GM12873 (cell line): Measurements from ENCODE around the gene ORAI3.

Source experiments
- TF ChIP-seq, protein P1 (sequence below): IDR thresholded peaks from 2 replicates; pipeline ENCODE4 v1.5.1; 2012; ENCODE audit warnings: low read depth, mild to moderate bottlenecking, moderate library complexity, low read length, control low read depth; ENCODE audit not compliant: insufficient read depth; ENCODE audit errors: missing control alignments

The ORAI3 gene

DNA sequence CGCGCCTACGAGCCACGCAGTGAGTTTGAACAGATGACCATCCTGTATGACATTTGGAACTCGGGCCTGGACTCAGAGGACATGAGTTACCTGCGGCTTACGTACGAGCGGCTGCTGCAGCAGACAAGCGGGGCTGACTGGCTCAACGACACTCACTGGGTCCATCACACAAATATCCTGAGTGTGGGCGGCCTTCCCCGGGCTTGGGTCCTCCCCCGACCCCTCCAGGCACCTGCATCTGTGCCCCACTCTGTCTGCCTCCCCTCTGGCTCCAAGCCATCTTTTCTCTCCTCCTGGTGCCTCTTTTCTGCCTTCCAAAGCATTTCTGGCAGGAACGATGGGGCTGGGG, 31.1 kb downstream of the ORAI3 start:
- TF ChIP-seq, protein P1, sequence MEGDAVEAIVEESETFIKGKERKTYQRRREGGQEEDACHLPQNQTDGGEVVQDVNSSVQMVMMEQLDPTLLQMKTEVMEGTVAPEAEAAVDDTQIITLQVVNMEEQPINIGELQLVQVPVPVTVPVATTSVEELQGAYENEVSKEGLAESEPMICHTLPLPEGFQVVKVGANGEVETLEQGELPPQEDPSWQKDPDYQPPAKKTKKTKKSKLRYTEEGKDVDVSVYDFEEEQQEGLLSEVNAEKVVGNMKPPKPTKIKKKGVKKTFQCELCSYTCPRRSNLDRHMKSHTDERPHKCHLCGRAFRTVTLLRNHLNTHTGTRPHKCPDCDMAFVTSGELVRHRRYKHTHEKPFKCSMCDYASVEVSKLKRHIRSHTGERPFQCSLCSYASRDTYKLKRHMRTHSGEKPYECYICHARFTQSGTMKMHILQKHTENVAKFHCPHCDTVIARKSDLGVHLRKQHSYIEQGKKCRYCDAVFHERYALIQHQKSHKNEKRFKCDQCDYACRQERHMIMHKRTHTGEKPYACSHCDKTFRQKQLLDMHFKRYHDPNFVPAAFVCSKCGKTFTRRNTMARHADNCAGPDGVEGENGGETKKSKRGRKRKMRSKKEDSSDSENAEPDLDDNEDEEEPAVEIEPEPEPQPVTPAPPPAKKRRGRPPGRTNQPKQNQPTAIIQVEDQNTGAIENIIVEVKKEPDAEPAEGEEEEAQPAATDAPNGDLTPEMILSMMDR = no peak

DNA sequence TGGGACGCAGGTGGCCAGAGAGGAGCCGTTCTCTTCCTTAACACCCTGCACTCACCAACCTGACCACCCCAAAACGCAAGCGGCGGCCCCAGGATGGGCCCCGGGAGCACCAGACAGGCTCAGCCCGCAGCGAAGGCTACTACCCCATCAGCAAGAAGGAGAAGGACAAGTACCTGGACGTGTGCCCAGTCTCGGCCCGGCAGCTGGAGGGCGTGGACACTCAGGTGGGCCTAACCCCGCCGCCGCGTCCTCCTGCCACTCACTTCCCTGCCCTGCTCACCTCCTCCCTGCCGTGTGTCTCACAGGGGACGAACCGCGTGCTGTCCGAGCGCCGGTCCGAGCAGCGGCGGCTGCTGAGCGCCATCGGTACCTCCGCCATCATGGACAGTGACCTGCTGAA, 31.6 kb downstream of the ORAI3 start:
- TF ChIP-seq, protein P1 = no peak

DNA sequence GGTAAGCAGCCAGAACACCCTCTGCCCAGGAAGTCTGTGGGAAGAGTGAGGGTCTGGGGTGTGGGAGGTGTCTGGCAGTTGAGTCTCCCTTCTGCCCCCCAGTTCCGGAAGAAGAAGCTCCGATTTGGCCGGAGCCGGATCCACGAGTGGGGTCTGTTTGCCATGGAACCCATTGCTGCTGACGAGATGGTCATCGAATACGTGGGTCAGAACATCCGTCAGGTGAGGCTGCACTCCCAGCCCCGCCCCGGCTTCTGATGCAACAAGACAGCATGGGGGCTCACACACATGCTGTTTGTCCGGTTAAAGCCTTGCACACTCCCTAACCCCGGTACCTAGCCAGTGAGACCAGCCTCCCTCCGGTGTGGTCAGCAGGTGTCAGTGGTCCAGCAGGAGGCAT, 32.1 kb downstream of the ORAI3 start:
- TF ChIP-seq, protein P1 = no peak

DNA sequence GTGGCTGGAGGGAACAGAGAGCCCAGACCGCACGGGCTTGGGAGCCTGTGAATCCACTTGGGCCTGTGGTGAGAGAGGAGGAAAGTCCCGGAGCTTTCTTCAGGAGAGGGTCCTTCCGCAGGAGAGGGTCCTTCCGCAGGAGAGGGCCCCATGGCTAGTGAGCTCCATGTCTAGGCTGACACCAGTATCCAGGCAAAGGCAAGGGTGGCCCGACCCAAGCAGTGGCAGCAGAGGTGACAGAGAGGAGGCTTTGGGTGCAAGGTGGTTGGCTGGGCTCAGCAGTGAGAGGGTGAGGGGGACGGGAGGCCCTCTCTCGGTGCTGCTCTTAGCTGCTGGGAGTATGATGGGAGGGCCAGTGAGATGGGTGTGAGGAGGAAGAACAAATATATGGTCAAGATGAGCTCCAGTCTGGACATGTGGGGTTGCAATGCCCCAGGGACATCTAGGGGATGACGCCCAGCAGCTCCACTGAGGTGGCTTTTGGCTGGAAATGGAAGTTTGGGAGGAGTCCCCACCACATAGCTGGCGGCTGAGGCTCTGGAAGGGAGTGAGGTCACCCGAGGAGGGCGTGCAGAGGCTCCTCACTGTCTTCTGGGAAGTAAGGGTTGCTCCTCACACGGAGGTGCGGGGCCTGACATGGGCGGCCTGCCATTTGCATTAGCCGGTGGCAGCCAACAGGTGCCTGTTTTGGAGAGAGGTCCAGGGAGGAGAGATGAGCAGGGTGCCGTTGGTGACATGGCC, 33.9 kb downstream of the ORAI3 start:
- TF ChIP-seq, protein P1 = no peak

DNA sequence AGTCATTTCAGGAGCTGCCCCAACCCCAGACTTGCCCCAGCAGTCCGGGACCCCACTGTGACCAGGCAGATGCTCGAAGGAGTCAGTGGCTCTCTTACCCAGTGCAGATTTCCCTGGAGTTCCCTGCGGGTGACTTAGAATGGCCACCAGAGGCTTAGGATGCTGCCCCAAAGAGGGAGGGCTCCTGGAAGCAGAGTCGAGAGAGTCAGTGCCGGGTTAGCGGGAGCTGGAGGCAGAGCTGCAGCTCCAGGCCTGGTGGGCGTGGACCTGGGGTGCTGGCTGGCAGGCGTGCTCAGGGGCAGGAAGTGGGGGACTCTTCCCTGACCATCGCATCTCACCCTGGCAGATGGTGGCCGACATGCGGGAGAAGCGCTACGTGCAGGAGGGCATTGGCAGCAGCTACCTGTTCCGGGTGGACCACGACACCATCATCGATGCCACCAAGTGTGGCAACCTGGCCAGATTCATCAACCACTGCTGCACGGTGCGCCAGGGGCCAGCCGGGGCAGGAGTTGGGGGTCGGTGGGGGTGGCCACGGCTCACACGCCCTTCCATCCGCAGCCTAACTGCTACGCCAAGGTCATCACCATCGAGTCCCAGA, 34.5 kb downstream of the ORAI3 start:
- TF ChIP-seq, protein P1 = no peak

DNA sequence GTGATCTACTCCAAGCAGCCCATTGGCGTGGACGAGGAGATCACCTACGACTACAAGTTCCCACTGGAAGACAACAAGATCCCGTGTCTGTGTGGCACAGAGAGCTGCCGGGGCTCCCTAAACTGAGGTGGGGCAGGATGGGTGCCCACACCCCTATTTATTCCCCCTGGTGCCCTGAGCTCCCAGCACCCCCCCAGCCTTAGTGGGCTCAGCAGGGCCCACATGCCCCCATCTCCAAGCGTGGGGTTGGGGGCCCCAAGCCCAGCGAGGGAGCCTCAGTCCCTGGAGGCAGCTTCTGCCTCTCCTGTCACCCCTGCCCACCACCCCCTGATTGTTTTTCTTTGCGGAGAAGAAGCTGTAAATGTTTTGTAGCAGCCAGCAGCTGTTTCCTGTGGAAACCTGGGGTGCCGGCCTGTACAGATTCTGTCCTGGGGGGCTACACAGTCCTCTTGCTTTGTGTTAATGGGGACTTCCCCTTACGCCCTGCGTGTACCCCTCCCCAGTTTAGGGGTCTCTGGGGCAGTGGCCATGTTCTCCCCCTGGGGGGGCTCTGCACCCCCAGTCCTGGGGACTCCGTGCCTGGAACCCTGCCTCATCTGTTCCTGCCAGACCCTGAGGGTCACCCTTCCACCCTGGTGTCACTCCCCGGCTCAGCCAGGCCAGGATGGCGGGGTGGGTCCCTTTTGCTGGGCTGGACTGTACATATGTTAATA, 35.2 kb downstream of the ORAI3 start:
- TF ChIP-seq, protein P1 = no peak

DNA sequence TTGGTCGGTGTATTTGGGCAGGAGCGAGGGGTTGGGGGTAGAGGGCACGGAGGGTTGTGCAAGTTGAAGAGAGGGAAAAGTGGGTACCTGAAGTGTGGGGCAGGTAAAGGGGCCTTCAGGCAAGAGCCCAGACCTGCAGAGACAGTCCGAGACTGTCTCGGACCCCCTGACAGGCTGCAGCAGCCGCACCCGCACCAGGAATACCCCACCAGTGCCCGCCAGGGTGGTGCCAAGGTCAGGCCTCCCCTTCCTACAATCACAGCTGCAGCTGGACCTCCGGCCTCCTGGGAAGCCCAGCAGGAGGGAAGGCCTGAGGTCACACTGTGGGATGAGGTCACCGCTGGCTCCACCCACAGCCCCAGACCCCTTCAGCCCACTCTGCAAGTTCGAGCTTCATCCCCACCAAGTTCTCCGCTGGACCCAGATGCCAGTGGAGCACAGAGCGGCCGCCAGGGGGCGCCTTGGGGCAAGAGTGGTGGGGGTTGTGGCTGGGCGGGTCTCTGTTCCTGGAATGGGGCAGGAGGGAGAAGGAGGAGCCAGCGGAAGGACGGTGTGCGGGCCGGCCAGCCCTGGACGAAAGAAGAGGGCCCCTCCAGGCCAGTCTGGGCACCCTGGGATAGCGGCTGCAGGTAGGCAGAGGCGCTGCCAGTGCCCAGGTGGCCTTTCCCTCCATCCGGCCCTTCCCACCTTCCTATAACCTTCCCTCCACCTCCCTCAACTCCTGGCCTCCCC, 36.0 kb downstream of the ORAI3 start, which contains the start of gene HSD3B7:
TSS of gene HSD3B7 (plus strand) at position 539 of the 732 bp plus-strand sequence. CDS start 452 bp downstream, outside the sequence.
- TF ChIP-seq, protein P1 = peak; percentile 93
